Uterus (tissue), 2 donors: ENCODE results near the gene ZNF485.
A peak's percentile ranks its signal among the peaks of the same experiment; 100 is the strongest.

Source experiments
- CTCF ChIP-seq, 4 experiments: fragments of 200-600 bp in 2 of 4; fragments of 450-650 bp in 2 of 4; sonication (generic) in 2 of 4; IDR thresholded peaks; one replicate each; pipeline ENCODE4 v1.5.1; 2016 to 2019; ENCODE audit warnings: antibody characterized with exemption in 4 of 4, mild to moderate bottlenecking in 2 of 4, moderate library complexity in 1 of 4
- POLR2A ChIP-seq, 2 donors: fragments of 450-650 bp; IDR thresholded peaks; one replicate each; pipeline ENCODE4 v1.6.1; 2016; ENCODE audit warnings: antibody characterized with exemption in 2 of 2, mild to moderate bottlenecking in 1 of 2, moderate library complexity in 1 of 2

DNA sequence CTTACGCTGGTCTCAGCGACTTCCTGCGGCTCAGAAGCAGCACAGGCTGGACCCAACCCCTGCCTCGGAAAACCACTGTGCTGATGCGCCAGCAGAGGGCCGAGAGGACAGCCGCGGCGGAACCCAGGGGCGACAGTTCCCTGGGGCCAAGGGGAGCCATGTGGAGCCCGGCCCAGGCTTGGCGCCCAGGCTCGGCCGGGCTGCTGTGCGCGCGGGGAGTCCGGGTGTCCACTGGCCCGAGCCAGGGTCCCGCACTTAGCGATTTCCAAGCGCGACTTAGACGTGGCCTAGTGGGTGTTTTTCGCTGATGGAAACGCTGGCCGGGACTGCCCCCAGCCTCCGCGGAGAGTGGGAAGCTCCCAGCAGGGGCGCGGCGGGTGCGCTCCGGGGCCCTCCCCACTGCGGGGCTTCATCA, 61.1 kb downstream of the ZNF485 start:
- TF ChIP-seq CTCF (IDR thresholded peaks at IDR 0.05) (peak in 2 of 4 experiments; percentile 6 to 27), POLR2A (IDR thresholded peaks at IDR 0.05) (no peak)
